CD4-positive, CD25-positive, alpha-beta regulatory T cell (primary cell): ENCODE measurements around the gene PRDM10. TPM values are rescaled to one million over a fixed set of nuclear protein-coding genes. Genes with fewer than 3 reads are reported as not detected.
"Not testable (repeated sequence)": the region's sequence is repeated elsewhere in the genome, so short reads cannot be mapped to it uniquely, and the experiment has no call there.

Source experiments
- ATAC-seq, 2 donors: fragments of 150-1000 bp; cut with Tn5 transposase; one replicate each; pipeline ENCODE4 v1.10.0; 2021; ENCODE audit warnings: low read depth in 2 of 2, moderate number of reproducible peaks in 2 of 2, moderate library complexity in 1 of 2
- DNase-seq, 3 donors: peaks; one replicate each; pipeline versions ENCODE4 v3.0.0 to v3.0.0-alpha.2; 2012 to 2022; ENCODE audit warnings: mixed read lengths in 1 of 3
- H3K27ac ChIP-seq: one replicate; pipeline ENCODE4 v1.7.0; 2013; ENCODE audit warnings: mild to moderate bottlenecking, low read length; ENCODE audit not compliant: insufficient read depth, poor library complexity, severe bottlenecking
- H3K27me3 ChIP-seq: one replicate; pipeline ENCODE4 v1.7.0; 2013; ENCODE audit warnings: low read length; ENCODE audit not compliant: control insufficient read depth, insufficient read depth
- H3K36me3 ChIP-seq: one replicate; pipeline ENCODE4 v1.7.0; 2013; ENCODE audit warnings: mild to moderate bottlenecking, low read length, moderate library complexity; ENCODE audit not compliant: control insufficient read depth, insufficient read depth
- H3K4me1 ChIP-seq: 2 replicates; pipeline ENCODE4 v1.7.0; 2013; ENCODE audit warnings: mild to moderate bottlenecking, low read length; ENCODE audit not compliant: insufficient read depth, control insufficient read depth, poor library complexity, severe bottlenecking
- H3K4me3 ChIP-seq: one replicate; pipeline ENCODE4 v1.7.0; 2013; ENCODE audit warnings: low read depth, mild to moderate bottlenecking, low read length, moderate library complexity
- H3K9me3 ChIP-seq, 2 experiments: 1 replicate in 1 of 2; 2 replicates in 1 of 2; pipeline ENCODE4 v1.7.0; 2013; ENCODE audit warnings: low read length in 2 of 2, mild to moderate bottlenecking in 1 of 2, moderate library complexity in 1 of 2; ENCODE audit not compliant: control insufficient read depth in 2 of 2
- H3K27ac Mint-ChIP-seq, 3 donors: one replicate each; pipeline ENCODE4 v1.8.0; 2020 to 2022; ENCODE audit warnings: mild to moderate bottlenecking in 3 of 3, mixed read lengths in 3 of 3, moderate library complexity in 2 of 3
- H3K27me3 Mint-ChIP-seq: one replicate; pipeline ENCODE4 v1.8.0; 2022; ENCODE audit warnings: mild to moderate bottlenecking, mixed read lengths
- H3K36me3 Mint-ChIP-seq: one replicate; pipeline ENCODE4 v1.8.0; 2020; ENCODE audit warnings: mixed read lengths
- H3K4me1 Mint-ChIP-seq, 4 donors: one replicate each; pipeline ENCODE4 v1.8.0; 2020 to 2022; ENCODE audit warnings: mixed read lengths in 4 of 4, mild to moderate bottlenecking in 1 of 4
- H3K4me3 Mint-ChIP-seq, 4 donors: one replicate each; pipeline ENCODE4 v1.8.0; 2020 to 2022; ENCODE audit warnings: mild to moderate bottlenecking in 4 of 4, mixed read lengths in 4 of 4, moderate library complexity in 3 of 4
- H3K9me3 Mint-ChIP-seq, 7 donors: one replicate each; pipeline ENCODE4 v1.8.0; 2020 to 2022; ENCODE audit warnings: mixed read lengths in 7 of 7, mild to moderate bottlenecking in 3 of 7, moderate library complexity in 2 of 7
- polyA plus RNA-seq, 4 donors: library from polyadenylated mRNA; unstranded; fragments of 300-500 nt; fragmentation: Illumina TruSeq; gene quantifications; one replicate each; pipeline ENCODE4 v1.2.3, GENCODE V29; 2021
- total RNA-seq: library from RNA; stranded (reverse); gene quantifications from one replicate; pipeline ENCODE4 v1.2.3, GENCODE V29; 2022

Gene PRDM10
- total and polyA plus RNA-seq, 5 donors from 2014 or later: 2.6 to 15.8 (median 2.8) TPM

DNA sequence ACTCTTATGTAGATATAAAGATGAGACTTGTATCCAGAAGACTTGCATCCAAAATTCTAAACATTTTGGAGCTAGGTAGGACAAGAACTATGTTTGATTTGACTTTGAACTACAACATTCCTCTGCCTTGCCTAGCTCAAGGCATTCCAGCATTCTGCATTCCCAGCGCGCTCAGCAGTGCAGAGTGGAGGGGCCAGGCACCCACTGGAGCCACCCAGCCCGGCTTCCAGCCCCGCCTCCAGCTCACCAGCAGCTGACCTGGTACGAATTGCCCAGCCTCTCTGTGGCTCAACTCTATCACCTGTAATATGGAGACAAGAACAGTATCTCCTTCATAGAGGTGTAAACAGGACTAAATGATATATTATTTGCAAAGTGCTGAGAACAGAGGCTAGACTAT lies 28.8 kb downstream of the PRDM10 start:
- no peaks in the 10 kb centered on the region for H3K9me3 Mint-ChIP-seq
- H3K27ac ChIP-seq: no peak overlapping the region
- DNase-seq: no peak
- H3K36me3 ChIP-seq: peaks cover 2% of the 10 kb centered on the region
- no peak for ATAC-seq
- no peaks in the 10 kb centered on the region for H3K9me3 ChIP-seq
- no peaks in the 10 kb centered on the region for H3K27me3 ChIP-seq
- peaks cover 30% of the 10 kb centered on the region for H3K36me3 Mint-ChIP-seq
- peaks cover 5 to 15% (median 12%) of the 10 kb centered on the region in 4 donors for H3K4me1 Mint-ChIP-seq
- H3K4me1 ChIP-seq: no peaks in the 10 kb centered on the region
- peak overlapping the region in 1 of 3 donors; percentile 2 for H3K27ac Mint-ChIP-seq
- no peak overlapping the region for H3K4me3 Mint-ChIP-seq
- H3K4me3 ChIP-seq: no peak overlapping the region
- no peaks in the 10 kb centered on the region for H3K27me3 Mint-ChIP-seq

- no peak overlapping the region for H3K27ac ChIP-seq
- Mint-ChIP-seq H3K9me3 (no peaks in the 10 kb centered on the region), H3K4me1 (peaks cover 10 to 17% (median 13%) of the 10 kb centered on the region in 4 donors), H3K27me3 (no peaks in the 10 kb centered on the region), H3K36me3 (peaks cover 23% of the 10 kb centered on the region), H3K27ac (no peak overlapping the region), H3K4me3 (no peak overlapping the region)
- no peaks in the 10 kb centered on the region for H3K4me1 ChIP-seq
- peaks cover 2% of the 10 kb centered on the region for H3K36me3 ChIP-seq
- no peaks in the 10 kb centered on the region for H3K9me3 ChIP-seq
- H3K4me3 ChIP-seq: no peak overlapping the region
- ATAC-seq (no peak), DNase-seq (no peak)
- H3K27me3 ChIP-seq: no peaks in the 10 kb centered on the region
These were observed 29.6 kb downstream of the PRDM10 start for GRCh38 chr11:129973068-129973467.

- no peaks in the 10 kb centered on the region for H3K9me3 Mint-ChIP-seq
- H3K27ac Mint-ChIP-seq: no peak overlapping the region
- H3K36me3 Mint-ChIP-seq: peaks cover 22% of the 10 kb centered on the region
- Histone ChIP-seq H3K36me3 (peaks cover 2% of the 10 kb centered on the region), H3K27ac (no peak overlapping the region), H3K27me3 (no peaks in the 10 kb centered on the region), H3K9me3 (no peaks in the 10 kb centered on the region), H3K4me3 (no peak overlapping the region), H3K4me1 (no peaks in the 10 kb centered on the region)
- no peak overlapping the region for H3K4me3 Mint-ChIP-seq
- H3K27me3 Mint-ChIP-seq: no peaks in the 10 kb centered on the region
- peaks cover 10 to 17% (median 13%) of the 10 kb centered on the region in 4 donors for H3K4me1 Mint-ChIP-seq
- no peak for DNase-seq
- no peak for ATAC-seq
These were observed 30.0 kb downstream of the PRDM10 start for GRCh38 chr11:129972611-129973010.

- not testable (repeated sequence) for ATAC-seq
These were observed 30.8 kb downstream of the PRDM10 start for GRCh38 chr11:129971856-129972255.

DNA sequence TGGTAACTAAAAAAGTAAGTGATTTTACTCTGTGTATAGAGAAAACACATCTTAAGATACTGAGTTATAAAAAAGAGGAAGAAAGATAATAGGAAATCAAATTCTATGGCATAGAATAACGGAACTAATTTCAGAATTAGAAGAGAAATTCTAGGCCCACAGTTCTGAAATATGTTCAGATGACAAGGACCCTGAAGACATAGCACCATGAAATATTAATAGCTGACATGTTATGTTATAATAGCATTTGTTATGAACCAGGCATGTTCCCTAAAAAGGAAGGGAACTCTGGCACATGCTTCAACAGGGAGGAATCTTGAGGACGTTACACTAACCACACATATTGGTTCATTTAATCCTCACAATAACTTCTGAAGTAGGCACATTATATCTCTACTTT lies 32.7 kb downstream of the PRDM10 start:
- H3K9me3 Mint-ChIP-seq: no peaks in the 10 kb centered on the region
- Histone ChIP-seq H3K9me3 (no peaks in the 10 kb centered on the region), H3K4me1 (no peaks in the 10 kb centered on the region), H3K27me3 (no peaks in the 10 kb centered on the region), H3K27ac (no peak overlapping the region), H3K36me3 (peaks cover 2% of the 10 kb centered on the region), H3K4me3 (no peak overlapping the region)
- no peak overlapping the region for H3K27ac Mint-ChIP-seq
- H3K27me3 Mint-ChIP-seq: no peaks in the 10 kb centered on the region
- no peak overlapping the region for H3K4me3 Mint-ChIP-seq
- peaks cover 26% of the 10 kb centered on the region for H3K36me3 Mint-ChIP-seq
- ATAC-seq (no peak), DNase-seq (no peak)
- H3K4me1 Mint-ChIP-seq: peaks cover 12 to 17% (median 16%) of the 10 kb centered on the region in 4 donors

More at GRCh38 chr11:129971856-129972255, 30.8 kb downstream of the PRDM10 start:
- not testable (repeated sequence) for H3K27me3 ChIP-seq, H3K9me3 ChIP-seq, H3K36me3 ChIP-seq, H3K4me3 ChIP-seq, H3K27ac ChIP-seq, H3K4me1 ChIP-seq, H3K27ac Mint-ChIP-seq, H3K27me3 Mint-ChIP-seq, H3K9me3 Mint-ChIP-seq, H3K4me3 Mint-ChIP-seq, DNase-seq
- peaks cover 20% of the 10 kb centered on the region for H3K36me3 Mint-ChIP-seq
- peaks cover 10 to 16% (median 12%) of the 10 kb centered on the region in 4 donors for H3K4me1 Mint-ChIP-seq

DNA sequence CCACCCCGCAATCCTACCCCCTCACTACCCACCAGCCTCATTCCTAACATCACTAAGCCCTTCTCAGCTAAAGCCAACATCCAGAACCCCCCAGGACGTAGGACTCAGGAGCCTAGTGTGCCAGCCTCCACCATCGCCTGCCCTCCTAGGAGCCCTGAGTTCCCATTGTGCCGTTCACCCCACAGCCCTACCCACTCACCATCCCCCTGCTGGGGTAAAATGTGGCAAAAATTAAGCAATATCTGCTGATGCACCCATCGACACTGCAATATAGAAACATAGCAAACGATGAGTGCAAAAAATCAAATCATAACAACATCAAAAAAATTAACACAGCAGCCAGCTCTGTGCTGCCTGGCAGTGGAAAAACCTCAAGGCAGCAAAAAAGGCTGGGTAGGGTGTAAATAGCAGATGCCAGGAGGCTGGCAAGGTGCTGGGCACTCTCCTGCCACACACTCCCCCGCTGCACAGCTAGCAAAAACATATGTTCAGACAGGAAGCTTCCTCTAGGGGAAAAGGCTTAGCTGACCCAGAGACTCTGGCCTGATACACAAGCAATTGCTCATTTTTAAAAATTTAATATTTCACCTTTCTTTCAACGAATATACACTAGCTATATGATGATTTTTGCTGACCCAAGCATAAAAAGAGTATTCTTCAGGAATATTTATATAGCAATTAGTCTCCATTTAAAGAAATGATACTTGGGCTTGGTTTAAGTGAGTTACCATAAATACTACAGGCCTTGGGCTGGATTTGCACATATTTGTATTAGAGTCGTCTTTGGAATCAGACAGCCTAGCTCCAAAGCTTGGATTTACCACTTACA lies 33.8 kb downstream of the PRDM10 start:
- Histone ChIP-seq H3K4me1 (no peaks in the 10 kb centered on the region), H3K4me3 (no peak overlapping the region), H3K27ac (no peak overlapping the region), H3K9me3 (no peaks in the 10 kb centered on the region), H3K27me3 (no peaks in the 10 kb centered on the region), H3K36me3 (peaks cover 2% of the 10 kb centered on the region)
- no peak for DNase-seq
- Mint-ChIP-seq H3K27me3 (no peaks in the 10 kb centered on the region), H3K9me3 (no peaks in the 10 kb centered on the region), H3K4me3 (no peak overlapping the region), H3K27ac (peak overlapping the region in 1 of 3 donors; percentile 53), H3K4me1 (peaks cover 7 to 17% (median 13%) of the 10 kb centered on the region in 4 donors), H3K36me3 (peaks cover 26% of the 10 kb centered on the region)
- ATAC-seq: no peak

DNA sequence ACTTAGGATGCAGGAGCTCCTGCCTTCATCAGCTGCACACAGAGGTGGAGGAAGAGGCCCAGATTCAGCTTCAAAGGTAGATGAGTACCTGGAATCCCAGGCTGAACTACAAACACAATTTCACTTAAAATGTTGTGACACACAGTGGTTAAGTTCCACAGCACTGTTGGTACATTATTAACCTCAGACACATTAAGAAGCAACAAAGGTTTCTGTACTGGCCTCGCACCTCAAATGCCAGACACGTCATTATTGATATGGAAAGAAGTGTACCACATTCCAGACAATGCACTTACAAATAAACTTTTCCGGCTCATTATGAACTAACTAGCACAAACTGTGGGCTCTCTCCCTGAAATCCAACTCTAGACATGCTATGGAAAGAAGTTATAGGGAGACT lies 34.6 kb downstream of the PRDM10 start:
- H3K27me3 ChIP-seq: no peaks in the 10 kb centered on the region
- Mint-ChIP-seq H3K4me3 (no peak overlapping the region), H3K9me3 (no peaks in the 10 kb centered on the region), H3K27me3 (no peaks in the 10 kb centered on the region), H3K36me3 (peaks cover 23% of the 10 kb centered on the region), H3K27ac (peak overlapping the region in 2 of 3 donors; percentile 15 to 46), H3K4me1 (peaks cover 7 to 11% (median 10%) of the 10 kb centered on the region in 4 donors)
- no peaks in the 10 kb centered on the region for H3K9me3 ChIP-seq
- no peak overlapping the region for H3K4me3 ChIP-seq
- ATAC-seq: no peak
- H3K4me1 ChIP-seq: no peaks in the 10 kb centered on the region
- peaks cover 2% of the 10 kb centered on the region for H3K36me3 ChIP-seq
- DNase-seq: peak in 1 of 3 donors; percentile 7
- H3K27ac ChIP-seq: no peak overlapping the region

DNA sequence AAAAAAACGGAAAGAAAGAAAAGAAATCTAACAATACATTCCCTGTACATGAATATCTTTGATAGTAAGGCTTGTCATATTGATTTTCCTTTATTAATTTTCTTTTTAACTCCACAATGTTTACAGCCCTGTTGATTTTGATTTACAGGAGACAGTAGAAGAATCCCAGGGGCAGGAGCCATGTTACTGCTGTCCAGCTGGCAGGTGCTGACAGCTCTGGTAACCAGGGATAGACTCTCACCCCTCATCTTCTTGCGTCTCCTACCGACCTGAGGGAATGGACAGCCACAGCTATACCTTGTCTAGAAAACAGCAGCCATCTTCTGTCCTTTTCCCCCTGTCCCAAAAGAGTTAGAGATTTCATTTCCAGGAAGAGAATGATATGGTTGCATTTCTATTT lies 37.4 kb downstream of the PRDM10 start:
- peaks cover 5% of the 10 kb centered on the region for H3K36me3 ChIP-seq
- H3K36me3 Mint-ChIP-seq: peaks cover 17% of the 10 kb centered on the region
- no peak overlapping the region for H3K27ac ChIP-seq
- H3K27me3 ChIP-seq: no peaks in the 10 kb centered on the region
- no peak overlapping the region for H3K27ac Mint-ChIP-seq
- no peak for DNase-seq
- H3K4me1 ChIP-seq: no peaks in the 10 kb centered on the region
- no peaks in the 10 kb centered on the region for H3K27me3 Mint-ChIP-seq
- H3K9me3 ChIP-seq: no peaks in the 10 kb centered on the region
- H3K4me3 Mint-ChIP-seq: no peak overlapping the region
- no peak for ATAC-seq
- H3K4me3 ChIP-seq: no peak overlapping the region
- H3K9me3 Mint-ChIP-seq: no peaks in the 10 kb centered on the region
- peaks cover 5 to 8% (median 7%) of the 10 kb centered on the region in 4 donors for H3K4me1 Mint-ChIP-seq
